Stimulated activated CD8-positive, alpha-beta memory T cell treated with anti-CD3 and anti-CD28 coated beads, Interleukin-7, amount 100 ng/mL, for 24 hours (primary cell): ENCODE data around the gene TRIM7.
A peak's percentile ranks its signal among the peaks of the same experiment; 100 is the strongest.
"Not testable (repeated sequence)": the region's sequence is repeated elsewhere in the genome, so short reads cannot be mapped to it uniquely, and the experiment has no call there.

Source experiments
- DNase-seq: peaks from one replicate; pipeline ENCODE4 v3.0.0-alpha.2; 2020; ENCODE audit warnings: low read depth

The TRIM7 gene

DNA sequence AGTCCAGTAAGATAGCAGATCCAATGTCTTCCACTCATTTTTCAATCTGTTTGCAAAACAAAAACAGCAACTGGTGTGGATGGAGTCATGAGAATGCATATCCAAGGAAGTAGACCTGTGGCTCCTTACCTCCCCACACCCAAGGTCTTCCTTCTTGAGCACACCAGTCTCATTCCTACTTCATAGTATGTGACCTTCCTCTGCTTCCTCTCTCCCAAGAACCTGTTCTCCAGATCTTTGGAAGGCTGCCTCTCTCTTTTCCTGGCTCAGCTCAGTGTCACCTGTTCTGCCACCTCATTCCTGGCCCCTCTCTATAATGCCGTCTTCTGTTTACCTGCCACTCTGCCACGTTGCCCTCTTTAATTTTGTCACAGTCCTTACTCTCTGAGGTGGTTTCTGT is 7.9 kb upstream of the TRIM7 start:
- DNase-seq: no peak

DNA sequence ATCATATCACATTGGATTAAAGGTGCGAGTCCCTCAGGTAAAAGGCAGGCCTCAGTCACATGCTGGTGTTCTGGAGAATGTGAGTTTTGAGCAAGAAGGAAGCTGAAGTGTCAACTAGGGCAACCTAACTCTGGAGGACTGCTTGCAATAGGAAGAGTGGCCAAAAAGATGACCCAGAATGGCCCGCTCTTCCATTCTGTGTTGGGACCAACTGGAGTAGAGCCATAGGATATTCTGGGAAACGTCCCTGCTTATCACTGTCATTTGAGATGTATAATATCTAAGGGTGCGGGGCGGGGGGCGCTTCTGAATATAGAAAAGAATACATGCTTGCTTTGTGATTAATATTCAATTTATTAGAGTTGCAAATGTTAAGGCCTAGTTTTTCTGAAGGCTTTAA is 7.1 kb upstream of the TRIM7 start:
- DNase-seq: no peak

DNA sequence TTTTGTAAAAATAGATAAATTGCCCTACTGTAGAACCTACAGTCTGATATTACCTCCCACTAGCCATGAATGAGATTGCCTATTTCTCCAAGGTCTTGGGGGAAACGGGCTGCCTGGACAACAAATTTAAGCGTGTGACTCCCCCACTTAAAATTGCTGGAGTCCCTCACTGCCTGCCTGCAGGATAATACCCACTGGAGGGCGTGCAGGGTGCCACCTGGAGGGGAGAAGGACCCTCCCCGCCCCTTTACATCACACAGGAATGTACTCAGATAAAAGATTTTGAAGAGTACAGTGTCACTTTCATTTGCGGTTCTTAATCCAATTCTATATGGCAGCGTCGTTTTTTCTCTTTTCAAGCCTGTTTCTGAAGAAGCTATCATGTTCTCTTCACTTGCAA is 6.2 kb upstream of the TRIM7 start:
- DNase-seq: no peak

DNA sequence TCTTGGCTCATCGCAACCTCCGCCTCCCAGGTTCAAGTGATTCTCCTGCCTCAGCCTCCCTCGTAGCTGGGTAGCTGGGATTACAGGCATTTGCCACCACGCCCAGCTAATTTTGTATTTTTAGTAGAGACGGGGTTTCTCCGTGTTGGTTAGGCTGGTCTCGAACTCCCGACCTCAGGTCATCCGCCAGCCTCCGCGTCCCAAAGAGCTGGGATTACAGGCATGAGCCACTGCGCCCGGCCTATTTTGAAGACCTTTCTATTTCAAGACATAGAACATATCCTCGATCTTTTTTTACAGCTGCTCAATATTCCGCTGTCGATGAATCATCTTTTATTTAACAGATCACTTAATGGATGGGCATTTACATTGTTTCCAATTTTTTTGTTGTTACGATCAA is 5.7 kb upstream of the TRIM7 start:
- not testable (repeated sequence) for DNase-seq

DNA sequence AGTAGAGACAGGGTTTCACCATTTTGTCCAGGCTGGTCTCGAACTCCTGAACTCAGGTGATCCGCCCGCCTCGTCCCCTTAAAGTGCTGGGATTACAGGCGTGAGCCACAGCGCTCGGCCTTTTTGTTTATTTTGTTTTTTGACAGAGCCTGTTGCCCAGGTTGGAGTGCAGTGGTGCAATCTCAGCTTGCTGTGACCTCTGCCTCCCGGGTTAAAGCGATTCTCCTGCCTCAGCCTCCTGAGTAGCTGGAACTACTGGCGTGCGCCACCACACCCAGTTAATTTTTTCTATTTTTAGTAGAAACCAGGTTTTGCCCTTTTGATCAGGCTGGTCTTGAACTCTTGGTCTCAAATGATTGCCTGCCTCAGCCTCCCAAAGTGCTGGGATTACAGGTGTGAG is 5.2 kb upstream of the TRIM7 start:
- DNase-seq: not testable (repeated sequence)

DNA sequence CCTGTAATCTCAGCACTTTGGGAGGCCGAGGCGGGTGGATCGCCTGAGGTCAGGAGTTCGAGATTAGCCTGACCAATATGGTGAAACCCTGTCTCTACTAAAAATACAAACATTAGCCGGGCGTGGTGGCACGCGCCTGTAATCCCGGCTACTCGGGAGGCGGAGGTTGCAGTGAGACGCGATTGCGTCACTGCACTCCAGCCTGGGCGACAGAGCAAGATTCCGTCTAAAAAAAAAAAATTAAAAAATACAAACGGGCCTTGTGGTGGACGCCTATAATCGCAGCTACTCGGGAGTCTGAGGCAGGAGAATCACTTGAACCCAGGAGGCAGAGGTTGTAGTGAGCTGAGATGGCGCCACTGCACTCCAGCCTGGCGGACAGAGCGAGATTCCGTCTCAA is 4.0 kb upstream of the TRIM7 start:
- DNase-seq: not testable (repeated sequence)

DNA sequence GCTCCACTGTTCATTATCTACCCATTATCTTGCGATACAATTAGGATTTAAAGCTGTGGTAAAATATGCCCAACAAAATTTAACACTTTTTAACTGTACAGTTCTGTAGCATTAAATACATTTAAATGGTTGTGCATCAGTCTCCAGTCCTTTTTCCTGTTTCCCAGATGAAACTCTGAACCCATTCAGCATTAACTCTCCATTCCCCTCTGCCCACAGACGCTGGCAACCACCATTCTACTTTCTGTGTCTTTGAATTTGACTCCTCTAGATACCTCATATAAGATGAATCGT is 2.9 kb upstream of the TRIM7 start:
- no peak for DNase-seq

DNA sequence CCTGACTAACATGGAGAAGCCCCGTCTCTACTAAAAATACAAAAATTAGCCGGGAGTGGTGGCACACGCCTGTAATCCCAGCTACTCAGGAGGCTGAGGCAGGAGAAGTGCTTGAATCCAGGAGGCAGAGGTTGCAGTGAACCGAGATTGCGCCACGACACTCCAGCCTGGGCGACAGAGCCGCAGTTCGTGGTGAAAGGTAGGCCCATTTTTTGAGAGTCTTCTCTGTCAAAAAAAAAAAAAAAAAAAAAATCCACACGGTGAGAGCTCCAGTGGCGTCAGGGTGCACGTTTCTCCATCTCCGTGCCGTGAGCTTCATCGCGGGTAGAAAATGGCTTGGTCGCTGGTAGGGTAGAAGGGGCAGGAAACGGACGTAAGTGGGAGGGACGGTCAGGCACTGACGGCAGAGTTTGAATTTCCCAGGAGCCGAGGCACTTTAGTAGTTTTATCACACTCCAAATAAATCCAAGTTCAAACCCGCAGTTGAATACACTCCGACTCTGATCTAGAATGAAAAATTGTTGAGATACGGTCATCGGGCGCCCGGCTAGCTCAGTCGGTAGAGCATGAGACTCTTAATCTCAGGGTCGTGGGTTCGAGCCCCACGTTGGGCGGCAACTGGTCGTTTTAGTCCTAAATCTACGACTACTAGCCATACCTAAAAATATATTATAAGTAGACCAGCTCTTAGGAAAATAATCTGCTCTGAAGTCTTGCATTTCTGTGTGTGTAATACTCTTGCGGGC is 2.4 kb upstream of the TRIM7 start:
- DNase-seq: peak; percentile 83

DNA sequence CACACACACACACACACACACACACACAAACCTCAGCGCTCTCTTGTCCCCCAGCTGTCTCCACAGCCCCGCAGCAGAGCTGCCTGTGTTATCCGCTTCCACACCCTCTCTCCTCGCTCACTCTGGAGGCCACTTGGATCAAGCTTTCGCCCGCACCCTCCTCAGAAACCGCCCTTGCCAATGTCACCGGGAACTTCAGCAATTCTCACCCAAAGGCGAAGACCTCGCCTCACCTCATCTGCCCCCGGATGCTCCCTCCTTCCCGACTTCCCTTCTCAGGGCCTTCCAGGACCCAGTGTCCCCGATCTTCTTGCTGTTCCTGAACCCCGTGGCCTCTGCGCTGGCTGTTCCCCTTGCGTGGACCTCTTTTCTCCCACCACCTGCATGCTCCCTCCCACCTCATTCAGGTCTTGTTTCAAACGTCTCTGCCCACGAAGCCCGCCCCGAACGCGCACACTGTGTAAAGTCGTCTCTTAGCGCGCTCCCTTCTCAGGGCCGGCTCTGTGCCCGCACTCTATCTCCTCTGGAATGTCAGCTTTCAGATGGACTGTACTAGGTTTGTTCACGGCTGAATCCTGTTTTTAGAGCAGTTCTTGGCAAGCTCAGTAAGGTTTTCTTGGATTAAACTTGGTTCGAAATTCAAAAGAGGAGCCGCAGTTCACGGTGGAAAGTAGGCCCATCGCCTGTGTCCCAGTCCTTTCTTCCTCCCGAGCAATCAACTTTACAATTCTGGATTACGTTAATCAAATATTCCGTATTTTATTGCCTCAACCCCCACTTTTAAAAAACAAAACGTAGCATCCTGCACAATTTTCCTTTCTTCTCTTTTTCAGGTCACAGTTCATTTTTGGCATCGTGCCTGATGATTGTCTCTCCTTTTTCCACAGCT is 1.0 kb upstream of the TRIM7 start:
- DNase-seq: no peak

DNA sequence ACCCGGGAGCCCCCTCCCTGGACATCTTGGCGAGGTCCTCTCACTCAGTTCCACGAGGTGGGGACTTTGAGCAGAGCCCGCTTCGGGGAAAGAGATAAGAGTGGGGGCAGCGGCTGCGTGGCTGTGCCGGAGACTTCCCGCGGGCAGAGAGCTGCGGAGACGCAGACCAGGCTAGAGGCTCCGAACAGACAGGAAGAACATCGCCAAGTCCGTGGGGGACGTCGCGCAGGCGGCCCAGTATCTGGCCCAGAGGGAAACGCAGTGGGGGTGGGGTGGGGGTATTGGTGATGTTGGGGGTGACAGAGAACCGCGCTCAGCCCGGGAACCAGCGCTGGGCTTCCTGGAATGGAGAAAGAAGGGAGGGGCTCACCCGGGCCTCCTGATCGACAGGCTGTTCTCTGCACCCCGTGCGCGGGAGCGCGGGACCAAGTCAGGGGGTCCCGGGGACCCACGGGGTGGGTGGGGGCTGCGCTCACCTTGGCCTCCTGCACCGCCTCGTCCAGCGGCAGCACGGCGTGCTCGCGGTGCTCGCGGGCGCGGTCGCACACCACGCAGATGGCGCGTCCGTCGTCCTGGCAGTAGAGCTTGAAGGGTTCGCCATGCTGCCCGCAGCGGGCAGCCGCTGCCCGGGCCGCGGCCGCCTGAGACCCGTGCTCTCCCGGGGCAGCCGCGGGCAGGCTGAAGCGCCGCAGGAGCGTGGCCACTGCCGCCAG is 727 bp downstream of the TRIM7 start:
- DNase-seq: no peak

DNA sequence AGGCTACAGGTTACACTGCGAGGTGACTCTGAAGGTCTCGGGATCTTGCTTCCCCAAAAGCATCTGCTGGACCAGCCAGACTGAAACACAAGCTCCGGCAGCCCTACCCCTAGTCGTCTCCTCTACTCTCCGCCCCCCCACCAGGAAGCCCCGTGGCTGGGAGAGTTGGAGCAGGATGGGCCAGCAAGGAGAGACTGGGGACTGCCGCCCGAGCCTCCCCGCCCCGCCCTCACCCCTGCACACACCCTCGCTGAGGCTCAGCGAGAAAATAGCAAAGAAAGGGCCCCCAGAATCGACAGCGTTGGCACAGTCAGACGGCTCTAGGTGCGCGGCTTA is 1.3 kb downstream of the TRIM7 start:
- DNase-seq: no peak

DNA sequence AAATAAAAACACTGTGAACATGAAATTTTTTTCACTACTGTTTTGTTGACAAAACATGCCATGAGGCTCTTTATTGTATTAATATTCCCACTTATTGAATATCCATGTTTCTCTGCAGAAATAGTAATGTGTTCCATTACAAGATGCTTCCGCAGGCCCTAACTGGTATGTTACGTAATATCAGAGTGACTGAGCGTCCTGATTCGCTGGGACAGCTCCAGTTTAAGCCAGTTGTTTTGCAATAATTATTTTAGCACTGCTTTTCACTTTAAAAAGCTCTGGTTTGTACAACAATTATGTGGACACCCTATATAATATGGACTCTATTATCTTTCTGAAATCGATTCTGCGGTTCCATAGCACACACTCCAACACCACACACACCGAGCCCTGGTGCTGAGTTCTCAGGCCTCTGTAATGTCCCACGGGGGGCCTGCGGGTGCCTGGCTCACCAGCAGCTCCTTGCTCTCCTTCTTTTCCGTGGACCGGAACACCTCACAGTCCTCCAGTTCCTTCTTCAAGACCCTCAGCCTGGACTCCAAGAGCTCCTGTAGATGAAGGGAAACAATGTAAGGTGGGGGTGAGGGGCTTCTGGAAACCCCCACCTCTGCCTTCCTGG is 1.8 kb downstream of the TRIM7 start:
- no peak for DNase-seq

DNA sequence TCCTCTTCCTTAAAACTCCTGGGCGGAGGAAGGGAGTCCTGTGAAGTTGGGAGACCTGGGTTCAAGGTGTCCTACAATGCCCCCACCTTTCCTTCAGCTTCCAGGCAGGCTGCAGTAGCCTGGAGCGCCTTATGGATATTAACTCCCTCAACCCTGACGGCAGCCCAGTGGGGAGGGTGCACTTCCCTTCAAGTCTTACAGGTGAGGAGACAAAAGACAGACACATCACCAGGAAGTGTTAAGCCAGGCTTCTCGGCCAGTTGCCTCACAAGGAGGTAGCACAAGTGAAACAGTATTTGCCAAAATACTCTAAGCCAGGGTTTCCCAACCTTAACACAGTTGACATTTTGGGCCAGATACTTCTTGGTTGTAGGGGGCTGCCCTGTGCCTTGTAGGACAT is 4.2 kb downstream of the TRIM7 start:
- DNase-seq: no peak

DNA sequence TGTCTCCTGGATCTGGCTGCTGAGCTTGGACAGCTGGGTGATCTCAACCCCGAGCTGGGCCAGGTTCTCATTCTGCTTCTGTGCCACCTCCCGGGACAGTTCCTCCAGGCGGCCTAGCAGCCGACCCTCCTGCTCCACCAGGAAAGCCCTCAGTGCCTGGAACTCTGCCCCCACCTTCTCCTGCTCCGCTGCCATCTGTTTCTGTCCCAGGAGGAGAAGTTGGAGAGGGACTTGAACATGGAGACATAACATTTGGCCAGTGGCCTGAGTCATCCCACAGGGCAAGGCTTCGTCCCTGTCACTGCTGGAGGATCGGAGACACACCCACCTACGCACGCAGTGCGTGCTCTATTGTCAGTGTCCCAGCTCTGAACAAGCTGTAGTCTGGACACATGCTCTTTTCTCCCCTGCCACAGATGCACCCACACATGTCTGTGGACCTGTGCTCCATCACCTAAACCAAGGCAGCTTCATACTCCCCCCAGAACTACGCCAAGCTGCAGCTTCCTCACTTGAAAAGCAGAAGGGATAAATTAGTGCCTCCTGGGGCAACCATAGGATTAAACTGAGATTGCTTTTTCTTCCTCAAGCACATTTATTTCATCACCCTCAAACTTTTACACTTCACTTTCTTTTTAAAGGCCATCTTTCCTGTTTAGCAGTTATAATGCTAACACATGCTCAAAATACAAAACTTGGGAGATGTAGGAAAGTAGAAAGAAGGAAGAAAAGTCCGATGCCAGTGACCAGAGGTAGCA is 4.9 kb downstream of the TRIM7 start:
- DNase-seq: no peak

DNA sequence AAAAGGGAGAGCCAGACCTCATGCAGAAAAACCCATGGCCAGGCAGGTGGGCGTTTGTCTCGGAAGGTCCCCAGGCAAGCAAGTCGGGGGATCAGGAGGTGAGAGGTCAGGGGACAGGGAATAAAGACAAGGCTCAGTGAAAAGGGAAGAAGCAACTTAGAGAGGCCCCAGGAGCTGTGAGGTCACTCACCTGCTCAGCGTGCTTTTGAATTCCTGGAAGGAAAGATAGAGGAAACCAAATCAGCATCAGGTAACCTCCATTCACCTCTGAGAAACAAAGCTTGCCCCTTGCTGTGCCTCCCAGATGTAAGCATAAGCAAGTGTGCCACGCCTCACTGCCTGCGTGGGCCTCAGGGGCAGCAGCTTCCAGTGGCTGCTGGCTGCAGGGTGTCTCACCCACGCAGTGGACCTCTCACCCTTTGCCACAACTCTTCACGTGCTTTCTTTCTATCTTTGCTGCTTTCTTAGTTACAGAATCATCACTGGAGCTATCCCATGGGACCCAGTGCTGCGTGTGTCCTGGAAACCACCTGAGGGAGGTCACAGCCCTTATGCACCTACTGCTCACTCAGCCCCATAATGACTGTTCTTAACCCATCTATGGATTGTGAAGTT is 6.0 kb downstream of the TRIM7 start:
- no peak for DNase-seq

DNA sequence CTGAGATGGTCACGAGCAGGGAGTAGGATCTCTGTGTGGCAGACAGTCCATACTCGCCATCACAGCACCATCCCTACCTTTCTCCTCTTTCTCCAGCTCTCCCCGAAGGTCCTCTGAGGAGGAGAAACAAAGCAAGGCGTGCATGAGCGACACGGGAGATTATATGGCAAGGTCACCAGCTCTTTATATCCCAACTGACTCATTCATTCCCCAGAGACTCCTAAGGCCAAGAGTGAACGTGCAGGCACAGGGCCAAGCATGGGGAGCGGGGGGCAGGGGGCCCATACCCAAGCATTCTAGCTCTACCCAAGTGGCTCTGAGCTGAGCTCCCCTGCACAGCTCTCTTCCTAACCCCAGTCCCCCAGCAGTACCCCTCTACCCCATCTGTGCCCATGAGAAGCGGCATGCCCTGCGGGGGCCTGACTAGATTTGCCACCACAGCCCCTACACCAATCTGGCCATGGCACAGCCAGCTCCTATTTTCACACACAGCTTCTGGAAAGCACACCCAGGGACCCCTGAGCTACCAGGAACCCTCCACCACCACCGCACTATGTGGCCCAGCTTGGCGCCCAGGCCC is 6.8 kb downstream of the TRIM7 start:
- no peak for DNase-seq

DNA sequence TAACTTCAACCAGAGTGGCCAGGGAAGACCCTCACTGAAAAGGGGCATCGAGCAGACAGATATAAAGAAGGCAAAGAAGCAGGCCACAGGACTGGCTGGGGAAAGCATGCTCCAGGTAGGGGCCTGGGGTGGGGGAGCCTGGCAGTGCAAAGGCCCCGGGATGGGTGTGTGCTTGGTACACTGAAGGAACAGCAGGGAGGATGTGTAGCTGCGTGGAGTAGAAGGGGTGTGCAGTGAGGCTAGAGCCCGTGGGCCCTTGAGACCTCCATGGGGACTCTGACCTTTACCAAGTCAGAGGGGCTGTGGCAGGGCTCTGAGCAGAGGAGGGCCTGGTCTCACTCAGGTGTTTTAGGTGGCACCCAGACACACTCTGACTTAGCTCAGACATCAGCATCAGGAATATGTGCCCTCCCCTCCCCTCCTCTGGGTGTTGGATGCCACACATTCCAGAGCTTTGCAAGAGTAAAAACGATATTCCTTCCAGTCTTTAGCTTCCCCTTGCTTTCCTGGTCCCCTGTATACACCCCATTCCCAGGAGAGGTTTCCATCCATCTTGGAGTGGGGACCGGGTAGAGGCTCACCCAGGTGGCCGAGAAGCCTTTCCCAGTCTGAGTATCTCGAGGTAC is 7.6 kb downstream of the TRIM7 start:
- DNase-seq: no peak

DNA sequence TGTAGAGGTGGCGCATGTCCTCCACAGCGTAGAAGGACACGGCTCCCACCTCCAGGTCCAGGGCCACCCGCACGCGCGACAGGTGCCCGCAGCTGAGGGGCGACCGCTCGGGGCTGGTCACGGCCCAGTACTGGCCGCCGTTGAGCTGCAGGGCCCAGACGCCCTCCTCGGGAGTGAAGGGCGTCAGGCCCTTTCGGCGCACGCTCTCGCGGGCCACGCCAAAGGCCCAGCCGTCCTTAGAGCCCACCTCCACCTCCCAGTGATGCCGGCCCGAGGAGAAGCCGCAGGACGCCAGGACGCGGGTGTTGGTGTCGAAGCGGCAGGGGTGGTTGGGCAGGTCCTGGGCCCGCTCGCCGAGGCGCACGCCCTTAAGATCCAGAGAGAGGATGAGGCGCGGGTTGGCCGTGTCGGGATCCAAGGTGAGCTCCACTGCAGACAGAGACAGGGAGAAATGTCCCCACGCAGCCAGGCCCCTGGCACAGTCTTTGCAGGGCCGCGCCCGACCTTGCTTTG is 9.7 kb downstream of the TRIM7 start:
- no peak for DNase-seq

DNA sequence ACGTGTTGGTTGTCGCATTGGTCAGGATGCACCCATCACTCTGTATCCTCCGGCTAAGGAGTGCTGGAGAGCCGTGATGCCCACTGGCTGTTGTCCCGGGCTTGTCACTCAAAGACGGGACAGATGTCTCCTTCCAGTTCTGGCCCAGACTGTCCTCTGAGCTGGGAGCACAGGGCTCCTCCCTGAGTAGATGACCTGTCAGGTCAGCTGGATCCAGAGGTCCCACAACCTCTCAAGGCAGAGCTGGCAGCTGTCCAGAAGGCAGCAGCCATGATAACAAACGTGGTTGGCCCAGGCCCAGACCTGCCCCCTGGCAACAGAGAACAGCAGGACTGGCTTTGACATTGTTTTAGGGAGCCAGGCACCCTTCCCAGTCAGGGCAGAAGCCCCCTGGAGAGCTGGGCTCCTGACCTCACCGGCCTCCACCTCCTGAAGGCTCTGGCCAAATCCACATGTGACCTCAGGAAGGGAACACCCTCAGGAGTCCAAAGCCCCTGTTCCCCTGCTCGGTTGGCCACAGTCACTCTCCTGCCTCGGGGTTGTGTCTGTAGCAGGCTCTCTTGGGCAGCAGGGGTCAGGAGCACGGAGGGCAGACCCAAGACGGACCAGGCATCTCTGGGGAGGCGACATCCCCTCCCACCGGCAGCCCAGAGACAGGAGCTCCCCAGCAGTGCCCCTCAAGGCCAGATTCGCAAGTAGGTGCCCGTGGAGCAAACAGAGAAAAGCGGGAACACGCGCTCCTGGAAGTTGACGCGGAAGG is 10.3 kb downstream of the TRIM7 start:
- DNase-seq: no peak

DNA sequence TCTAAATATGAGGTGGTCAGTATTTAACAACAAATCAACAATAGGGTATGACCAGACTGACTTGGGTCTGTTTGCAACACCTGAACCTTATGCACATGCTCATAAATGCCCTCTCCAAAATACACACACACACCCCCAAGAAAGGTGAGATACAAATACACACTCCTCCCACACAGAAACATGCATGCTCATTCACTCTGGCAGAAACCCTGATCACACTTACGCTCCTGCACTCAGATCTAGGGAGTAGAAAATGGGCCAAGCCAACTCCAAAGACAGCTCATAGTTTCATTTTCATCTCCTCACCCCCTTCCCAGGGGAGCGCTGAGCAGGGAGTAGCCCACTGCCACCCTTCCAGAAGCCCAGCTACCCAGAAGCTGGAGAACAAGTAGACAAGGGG is 11.3 kb downstream of the TRIM7 start:
- DNase-seq: no peak
